ENCODE measurements around the gene SLC13A4.
"Not testable (repeated sequence)": the region's sequence is repeated elsewhere in the genome, so short reads cannot be mapped to it uniquely, and the experiment has no call there.

The SLC13A4 gene

GRCh38 chr7:135748770-135749169 lies 20.8 kb upstream of the SLC13A4 start, which contains the start of gene FAM180A:
TSS of gene FAM180A (minus strand) at chr7:135748813. CDS start at chr7:135748580, 233 bp downstream.
- no peak for DNase-seq (ENCODE audit: low spot score)

DNA sequence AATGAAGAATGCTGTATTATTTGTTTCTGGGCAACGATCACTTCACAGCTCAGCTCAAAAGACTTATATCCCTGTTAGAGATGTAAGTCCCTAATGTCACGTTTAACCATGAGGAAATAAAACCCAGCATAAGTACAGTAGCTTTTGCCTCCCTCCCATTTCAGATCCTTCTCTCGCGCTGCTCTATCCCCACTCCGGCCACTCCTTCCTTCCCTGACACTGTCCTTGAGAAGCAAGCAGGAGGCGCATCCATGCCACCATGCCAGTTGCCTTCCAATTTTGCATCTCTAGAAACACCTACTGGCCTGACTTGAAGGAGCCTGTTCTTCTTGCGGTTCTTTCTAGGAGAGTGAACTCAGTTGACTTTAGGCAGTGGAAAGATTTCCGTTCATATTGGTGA lies 19.4 kb upstream of the SLC13A4 start:
- DNase-seq (ENCODE audit: low spot score): no peak

- no peak for DNase-seq (ENCODE audit: low spot score)
These were observed 17.8 kb upstream of the SLC13A4 start for GRCh38 chr7:135745703-135746312.

GRCh38 chr7:135744938-135745702 lies 17.1 kb upstream of the SLC13A4 start:
- no peak for DNase-seq (ENCODE audit: low spot score)

DNA sequence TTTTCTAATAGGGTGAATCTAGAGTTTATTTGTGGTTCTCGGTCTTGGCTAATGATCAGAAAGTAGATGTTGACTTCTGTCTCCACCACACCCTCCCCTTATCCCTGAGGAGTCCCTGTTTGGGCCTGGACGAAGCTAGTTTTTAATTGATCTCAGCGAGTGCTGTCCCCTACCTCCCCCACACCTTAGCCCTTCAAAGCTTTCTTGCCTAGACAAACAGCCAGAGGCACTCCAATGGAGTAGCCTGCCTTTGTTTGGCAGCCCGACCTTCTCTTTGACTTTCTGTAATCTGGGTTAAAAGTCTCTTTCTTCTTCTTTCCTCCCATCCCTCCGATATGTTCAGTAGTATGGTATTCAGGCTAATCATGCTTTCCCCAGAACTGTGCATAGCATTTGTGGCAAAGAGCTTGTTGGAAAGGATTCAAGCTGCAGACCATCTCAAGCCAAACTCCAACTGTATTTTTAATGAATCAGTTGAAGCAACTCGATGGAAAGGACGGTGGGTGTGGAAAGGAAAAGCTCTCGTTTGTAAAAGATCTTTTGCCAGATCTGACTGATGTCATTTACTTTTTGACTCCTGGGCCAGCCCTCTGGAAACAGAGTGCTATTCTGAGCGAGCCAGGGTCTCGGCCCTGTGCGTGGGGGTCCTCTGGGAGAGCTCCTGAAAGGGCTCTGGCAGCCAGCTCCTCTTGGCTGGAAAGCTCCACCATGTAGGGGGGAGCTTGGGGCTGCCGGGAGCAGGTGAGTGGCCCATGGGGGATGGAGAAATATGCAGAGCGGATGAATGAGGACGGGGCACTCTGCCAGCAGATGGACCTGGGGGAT lies 16.1 kb upstream of the SLC13A4 start:
- DNase-seq (ENCODE audit: low spot score): no peak

DNA sequence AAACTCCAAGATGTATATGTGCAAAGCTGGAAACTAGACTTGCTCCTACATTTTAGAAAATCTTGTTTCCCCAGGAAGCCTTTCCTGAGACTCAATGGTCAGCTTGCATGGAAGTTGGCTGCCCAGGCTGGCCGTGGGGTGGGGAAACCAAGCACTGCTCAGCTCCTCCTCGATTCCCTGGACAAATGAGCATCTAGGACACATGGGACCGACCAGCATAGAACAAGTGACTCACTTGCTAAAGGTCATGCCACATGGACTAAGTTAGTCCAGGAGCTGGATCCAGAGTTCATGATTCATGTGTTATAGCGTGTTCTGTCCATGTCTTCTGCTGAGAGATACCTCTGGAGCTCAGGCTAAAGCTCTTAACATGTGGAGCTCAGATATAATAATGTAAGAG lies 14.4 kb upstream of the SLC13A4 start:
- no peak for DNase-seq (ENCODE audit: low spot score)

DNA sequence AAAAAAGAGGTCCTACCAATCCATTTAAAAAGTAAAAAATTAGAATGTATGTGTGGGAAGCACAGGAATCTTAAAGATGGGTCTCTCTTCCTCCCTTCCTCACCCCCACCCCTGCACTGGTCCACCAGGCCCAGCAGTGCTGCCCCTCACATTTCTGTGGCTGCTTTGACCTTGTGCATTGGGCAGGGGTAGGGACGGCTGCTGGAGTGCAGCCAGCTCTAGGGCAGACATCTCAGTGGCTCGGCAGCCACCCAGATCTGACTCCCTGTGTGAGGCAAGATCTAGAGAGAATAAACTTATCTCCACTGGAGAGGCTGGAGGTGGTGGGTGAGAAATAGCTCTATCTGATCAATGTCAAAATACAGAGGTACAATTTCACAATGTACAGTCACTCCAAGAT lies 13.9 kb upstream of the SLC13A4 start:
- no peak for DNase-seq (ENCODE audit: low spot score)

DNA sequence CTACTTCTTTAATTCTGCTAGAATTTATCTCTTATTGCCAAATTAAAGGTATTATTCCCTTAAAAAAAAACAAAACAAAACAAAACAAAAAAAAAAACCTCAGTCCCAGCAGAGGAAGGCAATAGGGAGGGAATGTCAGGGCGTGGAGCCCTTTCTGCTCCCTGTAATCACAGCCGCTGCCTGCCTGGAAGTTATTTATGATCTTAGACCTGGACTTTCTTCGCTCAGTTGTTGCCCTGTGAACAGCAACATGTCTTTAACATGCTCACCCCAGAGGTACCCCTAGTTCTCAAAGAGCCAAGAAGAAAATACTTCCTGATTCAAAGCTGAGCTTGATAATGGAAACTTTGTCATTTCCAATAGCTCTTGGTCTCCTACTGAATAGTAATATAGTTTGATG lies 12.9 kb upstream of the SLC13A4 start:
- DNase-seq (ENCODE audit: low spot score): no peak

DNA sequence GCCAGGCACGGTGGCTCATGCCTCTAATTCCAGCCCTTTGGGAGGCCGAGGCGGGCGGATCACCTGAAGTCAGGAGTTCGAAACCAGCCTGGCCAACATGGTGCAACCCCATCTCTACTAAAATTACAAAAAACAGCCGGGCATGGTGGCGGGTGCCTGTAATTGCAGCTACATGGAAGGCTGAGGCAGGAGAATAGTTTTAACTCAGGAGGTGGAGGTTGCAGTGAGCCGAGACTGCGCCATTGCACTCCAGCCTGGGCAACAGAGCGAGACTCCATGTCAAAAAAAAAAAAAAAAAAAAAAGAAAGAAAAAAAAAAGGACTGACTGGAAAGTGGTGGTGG lies 9.3 kb upstream of the SLC13A4 start:
- DNase-seq (ENCODE audit: low spot score): not testable (repeated sequence)

DNA sequence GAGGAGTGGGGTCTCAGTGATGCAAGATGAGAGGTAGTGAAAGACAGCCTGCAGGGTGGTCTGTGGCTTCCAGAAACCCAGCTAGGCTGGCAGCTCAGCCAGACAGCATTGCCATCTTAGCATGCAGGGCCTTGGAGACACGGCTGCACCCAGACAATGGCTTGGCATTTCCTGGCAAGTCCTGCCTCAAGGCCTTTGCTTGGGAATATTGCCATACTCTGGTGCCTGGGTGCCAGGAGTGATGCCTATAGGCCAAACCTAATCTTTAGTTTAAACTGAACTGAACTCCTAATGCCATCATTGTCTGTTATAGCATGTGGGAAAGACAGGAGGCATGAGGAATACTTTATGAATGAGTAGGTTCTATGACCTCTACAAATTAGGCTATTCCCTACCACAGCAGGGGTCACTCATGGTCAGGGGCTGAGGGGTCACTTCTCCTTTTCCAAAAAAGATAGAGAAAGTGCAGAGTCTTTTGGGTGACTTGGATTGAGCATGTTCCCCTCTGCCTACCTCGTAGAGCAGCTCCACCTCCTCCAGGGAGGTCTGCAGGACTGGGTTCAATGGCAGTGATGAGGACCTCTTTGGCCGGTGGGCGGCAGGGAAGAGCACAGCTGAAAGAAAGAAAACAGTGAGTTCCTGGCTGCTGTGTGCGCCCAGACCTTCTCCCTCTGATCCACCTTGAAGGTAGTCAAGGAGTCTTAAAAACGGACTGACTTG lies 8.8 kb upstream of the SLC13A4 start:
- no peak for DNase-seq (ENCODE audit: low spot score)

- DNase-seq (ENCODE audit: low spot score): no peak
These were observed 6.3 kb upstream of the SLC13A4 start for GRCh38 chr7:135734343-135734689.

DNA sequence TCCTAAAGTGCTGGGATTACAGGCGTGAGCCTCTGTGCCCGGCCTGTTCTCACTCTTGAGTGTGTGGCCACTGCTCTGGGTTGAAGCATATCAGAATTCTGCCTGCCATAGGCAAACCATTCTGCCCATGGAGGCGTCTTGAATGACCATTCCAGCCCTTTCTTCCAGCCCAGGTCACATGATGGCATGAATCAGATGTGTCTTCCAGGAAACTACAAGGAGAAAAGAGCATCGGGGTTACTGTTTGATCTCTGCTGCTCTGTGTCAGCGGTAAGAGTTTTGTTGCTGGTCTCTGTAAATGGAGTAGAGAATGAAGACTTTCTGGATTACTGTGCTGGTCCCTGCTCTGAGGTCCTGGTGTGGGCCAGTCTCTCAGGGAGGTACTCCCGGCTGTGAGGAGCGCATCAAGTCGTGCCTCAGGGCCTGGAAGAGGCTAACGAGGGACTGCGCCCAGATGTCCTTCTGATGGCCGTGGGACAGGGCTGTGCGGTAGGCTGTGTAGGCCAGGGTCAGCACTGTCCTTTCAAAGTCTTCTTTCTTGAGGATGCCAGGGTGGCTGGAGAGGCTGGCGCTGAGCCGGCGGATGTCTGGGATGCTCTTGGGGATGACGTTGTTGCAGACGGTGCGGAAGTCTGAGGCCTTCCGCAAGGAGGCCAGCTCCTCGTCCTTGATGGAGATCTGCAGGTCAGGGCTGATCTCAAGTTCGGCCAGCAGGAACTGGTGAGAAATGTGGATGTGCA lies 5.8 kb upstream of the SLC13A4 start:
- no peak for DNase-seq (ENCODE audit: low spot score)

GRCh38 chr7:135731131-135731530 lies 3.1 kb upstream of the SLC13A4 start:
- DNase-seq (ENCODE audit: low spot score): no peak

- no peak for DNase-seq (ENCODE audit: low spot score)
These were observed 1.2 kb upstream of the SLC13A4 start for GRCh38 chr7:135729230-135729629.

- DNase-seq (ENCODE audit: low spot score): no peak
These were observed 894 bp downstream of the SLC13A4 start for GRCh38 chr7:135726911-135727673.

- DNase-seq (ENCODE audit: low spot score): no peak
These were observed 1.7 kb downstream of the SLC13A4 start for GRCh38 chr7:135726276-135726788.

- DNase-seq (ENCODE audit: low spot score): no peak
These were observed 4.6 kb downstream of the SLC13A4 start for GRCh38 chr7:135723411-135723810.

GRCh38 chr7:135721198-135721820 lies 6.7 kb downstream of the SLC13A4 start:
- DNase-seq (ENCODE audit: low spot score): no peak

GRCh38 chr7:135719688-135720087 lies 8.3 kb downstream of the SLC13A4 start:
- DNase-seq (ENCODE audit: low spot score): no peak

DNA sequence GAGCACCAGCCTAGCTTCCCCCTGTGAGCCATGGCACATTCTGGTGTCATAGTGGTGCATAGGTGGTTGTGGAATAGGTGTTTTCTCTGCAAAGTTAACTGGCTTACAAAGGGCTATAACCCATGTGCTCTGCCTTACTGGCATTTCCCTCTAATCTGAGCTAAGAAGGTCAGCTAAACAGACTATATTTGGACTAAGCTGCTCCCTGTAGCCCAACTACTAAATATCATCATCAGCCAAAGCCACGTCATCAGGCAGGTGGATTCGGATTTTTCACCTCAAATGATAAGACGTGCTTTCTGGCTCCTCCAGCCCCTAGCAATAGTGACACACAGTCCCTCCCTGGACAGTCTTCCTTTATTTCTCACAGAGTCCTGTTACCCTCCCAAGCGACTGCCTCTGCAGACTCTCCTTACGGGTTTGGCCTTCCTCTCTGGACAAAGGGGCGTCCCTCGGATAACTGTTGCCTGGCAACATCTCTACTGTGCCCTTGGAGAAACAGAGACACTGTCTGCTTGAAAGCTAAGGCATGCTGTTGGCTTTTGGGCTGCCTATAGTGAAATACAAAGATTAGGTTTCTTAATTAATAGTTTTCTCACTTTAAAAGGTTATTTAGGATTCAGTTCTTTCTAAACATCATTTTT lies 9.1 kb downstream of the SLC13A4 start:
- no peak for DNase-seq (ENCODE audit: low spot score)
